Hepatocyte (in vitro differentiated cells): ENCODE results near the gene RASAL1. TPM values are rescaled to one million over a fixed set of nuclear protein-coding genes. Genes with fewer than 3 reads are reported as not detected.

ENCODE experiments used
- DNase-seq: peaks from one replicate; pipeline ENCODE4 v3.0.0-alpha.2; 2016; ENCODE audit warnings: low spot score
- H2AFZ ChIP-seq: fragments of 200-600 bp; sonication (generic); 2 replicates; pipeline ENCODE4 v1.6.0; 2016; ENCODE audit warnings: antibody characterized with exemption, mild to moderate bottlenecking
- H3K27ac ChIP-seq: fragments of 200-600 bp; sonication (generic); 2 replicates; pipeline ENCODE4 v1.5.1; 2016; ENCODE audit warnings: mild to moderate bottlenecking
- H3K27me3 ChIP-seq: fragments of 200-600 bp; sonication (generic); 2 replicates; pipeline ENCODE4 v1.6.1; 2016
- H3K36me3 ChIP-seq: fragments of 200-600 bp; sonication (generic); replicated peaks from 2 replicates; pipeline ENCODE4 v1.5.1; 2016; ENCODE audit warnings: low read depth; ENCODE audit not compliant: insufficient read depth
- H3K4me1 ChIP-seq: fragments of 200-600 bp; sonication (generic); 2 replicates; pipeline ENCODE4 v1.5.1; 2016; ENCODE audit warnings: mild to moderate bottlenecking, moderate library complexity; ENCODE audit not compliant: insufficient read depth
- H3K4me2 ChIP-seq: fragments of 200-600 bp; sonication (generic); 2 replicates; pipeline ENCODE4 v1.6.0; 2016
- H3K4me3 ChIP-seq: fragments of 200-600 bp; sonication (generic); 2 replicates; pipeline ENCODE4 v1.5.1; 2016; ENCODE audit warnings: mild to moderate bottlenecking
- H3K79me2 ChIP-seq: fragments of 200-600 bp; sonication (generic); 2 replicates; pipeline ENCODE4 v1.6.0; 2017; ENCODE audit warnings: mild to moderate bottlenecking
- H3K9me2 ChIP-seq: fragments of 200-600 bp; sonication (generic); replicated peaks from 2 replicates; pipeline ENCODE4 v1.6.0; 2017; ENCODE audit warnings: mild to moderate bottlenecking; ENCODE audit not compliant: insufficient read depth
- H3K9me3 ChIP-seq: fragments of 200-600 bp; sonication (generic); 2 replicates; pipeline ENCODE4 v1.5.1; 2016; ENCODE audit warnings: low read depth, mild to moderate bottlenecking
- H4K20me1 ChIP-seq: fragments of 200-600 bp; sonication (generic); 2 replicates; pipeline ENCODE4 v1.6.0; 2016; ENCODE audit warnings: mild to moderate bottlenecking; ENCODE audit not compliant: insufficient read depth, poor library complexity, severe bottlenecking
- CTCF ChIP-seq: fragments of 200-600 bp; sonication (generic); IDR thresholded peaks from 2 replicates; pipeline ENCODE4 v1.5.1; 2016; ENCODE audit warnings: antibody characterized with exemption, mild to moderate bottlenecking; ENCODE audit not compliant: poor library complexity
- EZH2 ChIP-seq: fragments of 200-600 bp; sonication (generic); IDR thresholded peaks from 2 replicates; pipeline ENCODE4 v1.6.1; 2016; ENCODE audit warnings: antibody characterized with exemption, mild to moderate bottlenecking, borderline replicate concordance
- EZH2phosphoT487 ChIP-seq: fragments of 200-600 bp; sonication (generic); IDR thresholded peaks from one replicate; pipeline ENCODE4 v1.6.1; 2018; ENCODE audit warnings: antibody characterized with exemption, mild to moderate bottlenecking, low read depth, moderate library complexity; ENCODE audit not compliant: unreplicated experiment, severe bottlenecking
- WGBS: methylation state at CpG from one replicate; pipeline ENCODE4 v1.1.6; 2016; ENCODE audit warnings: low lambda C conversion rate; ENCODE audit errors: missing lambda C conversion rate; 5-methylcytosine and 5-hydroxymethylcytosine counted together
- polyA plus RNA-seq: library from polyadenylated mRNA; unstranded; fragments of >200 nt; fragmentation: Nextera tagmentation; extraction: Ambion mirVana; gene quantifications from 2 replicates; pipeline ENCODE4 v1.2.1, GENCODE V29; 2016
- total RNA-seq: library from RNA; depleted of rRNA; stranded (reverse); fragments of >200 nt; gene quantifications from 2 replicates; pipeline ENCODE4 v1.2.3, GENCODE V29; 2014

Gene RASAL1
- total and polyA plus RNA-seq, 2 experiments from 2014 or later = 0.74 TPM; not detected in 1

- TF ChIP-seq CTCF = no peak
- TF ChIP-seq EZH2 = no peak
- TF ChIP-seq EZH2phosphoT487 = no peak
- no peaks in the 10 kb centered on the region for H3K36me3 ChIP-seq
- H3K9me3 ChIP-seq = peaks cover 2% of the 10 kb centered on the region
- WGBS = 70% methylated on average over 14 of the region's 15 CpGs
- no peaks in the 10 kb centered on the region for H3K79me2 ChIP-seq
- no peak overlapping the region for H3K4me2 ChIP-seq
- H3K4me3 ChIP-seq = no peak overlapping the region
- peaks cover 4% of the 10 kb centered on the region for H3K27me3 ChIP-seq
- no peaks in the 10 kb centered on the region for H3K4me1 ChIP-seq
- no peak overlapping the region for H3K27ac ChIP-seq
- DNase-seq = no peak
- H2AFZ ChIP-seq = no peak overlapping the region
- no peaks in the 10 kb centered on the region for H4K20me1 ChIP-seq
- H3K9me2 ChIP-seq = no peaks in the 10 kb centered on the region
Measured at GRCh38 chr12:113127791-113128199, 7.8 kb downstream of the RASAL1 start.

GRCh38 chr12:113120670-113121370 is 14.7 kb downstream of the RASAL1 start:
- Histone ChIP-seq H3K79me2 (no peaks in the 10 kb centered on the region), H3K27ac (no peak overlapping the region), H2AFZ (no peak overlapping the region), H3K9me2 (no peaks in the 10 kb centered on the region), H3K9me3 (peaks cover 5% of the 10 kb centered on the region), H4K20me1 (no peaks in the 10 kb centered on the region), H3K36me3 (no peaks in the 10 kb centered on the region), H3K4me1 (no peaks in the 10 kb centered on the region), H3K27me3 (no peaks in the 10 kb centered on the region), H3K4me3 (no peak overlapping the region), H3K4me2 (no peak overlapping the region)
- TF ChIP-seq CTCF = no peak
- no peak for TF ChIP-seq EZH2
- TF ChIP-seq EZH2phosphoT487 = no peak
- no peak for DNase-seq
- 86% methylated on average over 3 of the region's 3 CpGs for WGBS

GRCh38 chr12:113119980-113120669 is 15.4 kb downstream of the RASAL1 start:
- peaks cover 5% of the 10 kb centered on the region for H3K9me3 ChIP-seq
- H3K36me3 ChIP-seq = no peaks in the 10 kb centered on the region
- H4K20me1 ChIP-seq = no peaks in the 10 kb centered on the region
- H3K4me2 ChIP-seq = no peak overlapping the region
- no peaks in the 10 kb centered on the region for H3K4me1 ChIP-seq
- H3K4me3 ChIP-seq = no peak overlapping the region
- no peaks in the 10 kb centered on the region for H3K27me3 ChIP-seq
- no peak for DNase-seq
- H2AFZ ChIP-seq = no peak overlapping the region
- 63% methylated on average over 4 of the region's 4 CpGs for WGBS
- H3K27ac ChIP-seq = no peak overlapping the region
- H3K9me2 ChIP-seq = no peaks in the 10 kb centered on the region
- H3K79me2 ChIP-seq = no peaks in the 10 kb centered on the region
- TF ChIP-seq CTCF = no peak
- no peak for TF ChIP-seq EZH2
- TF ChIP-seq EZH2phosphoT487 = no peak
